HG03108 (cell line): ENCODE results near the gene CYP2U1.
"Not testable (repeated sequence)": the region's sequence is repeated elsewhere in the genome, so short reads cannot be mapped to it uniquely, and the experiment has no call there.

ENCODE experiments used
- ATAC-seq: cut with Tn5 transposase; IDR thresholded peaks from one replicate; pipeline ENCODE4 v1.9.1; 2021; ENCODE audit warnings: moderate library complexity; ENCODE audit not compliant: unreplicated experiment

Gene CYP2U1

GRCh38 chr4:107917500-107917899, 13.8 kb upstream of the CYP2U1 start:
- ATAC-seq, result no peak

- ATAC-seq, result no peak
Measured at GRCh38 chr4:107922486-107923473, 8.6 kb upstream of the CYP2U1 start.

GRCh38 chr4:107925713-107926112, 5.6 kb upstream of the CYP2U1 start:
- ATAC-seq, result not testable (repeated sequence)

- ATAC-seq, result not testable (repeated sequence)
Measured at GRCh38 chr4:107926875-107927274, 4.5 kb upstream of the CYP2U1 start.

- peak; percentile 18 for ATAC-seq
Measured at GRCh38 chr4:107931775-107932321, 499 bp downstream of the CYP2U1 start.

- no peak for ATAC-seq
Measured at GRCh38 chr4:107935246-107935645, 3.9 kb downstream of the CYP2U1 start.

GRCh38 chr4:107937040-107937439, 5.7 kb downstream of the CYP2U1 start:
- ATAC-seq, result peak; percentile 55

GRCh38 chr4:107939307-107939706, 8.0 kb downstream of the CYP2U1 start:
- no peak for ATAC-seq

GRCh38 chr4:107945809-107946208, 14.5 kb downstream of the CYP2U1 start:
- no peak for ATAC-seq

- ATAC-seq, result no peak
Measured at GRCh38 chr4:107950746-107951540, 19.6 kb downstream of the CYP2U1 start.

- no peak for ATAC-seq
Measured at GRCh38 chr4:107951551-107951950, 20.2 kb downstream of the CYP2U1 start.

GRCh38 chr4:107956011-107956410, 24.7 kb downstream of the CYP2U1 start:
- ATAC-seq, result no peak

- ATAC-seq, result no peak
Measured at GRCh38 chr4:107966903-107967302, 35.6 kb downstream of the CYP2U1 start.

GRCh38 chr4:107967519-107967918, 36.2 kb downstream of the CYP2U1 start:
- not testable (repeated sequence) for ATAC-seq

GRCh38 chr4:107967921-107968320, 36.6 kb downstream of the CYP2U1 start:
- not testable (repeated sequence) for ATAC-seq

GRCh38 chr4:107970063-107970798, 38.9 kb downstream of the CYP2U1 start:
- ATAC-seq, result no peak

- no peak for ATAC-seq
Measured at GRCh38 chr4:107972605-107973004, 41.3 kb downstream of the CYP2U1 start.

GRCh38 chr4:107974523-107974922, 43.2 kb downstream of the CYP2U1 start:
- no peak for ATAC-seq

GRCh38 chr4:107977482-107977881, 46.1 kb downstream of the CYP2U1 start:
- no peak for ATAC-seq

- ATAC-seq, result no peak
Measured at GRCh38 chr4:107977966-107978705, 46.8 kb downstream of the CYP2U1 start.
